ENCODE results near the gene HK2. TPM values are rescaled to one million over a fixed set of nuclear protein-coding genes. Genes with fewer than 3 reads are reported as not detected.
"Not testable (repeated sequence)": the region's sequence is repeated elsewhere in the genome, so short reads cannot be mapped to it uniquely, and the experiment has no call there.

The HK2 gene
- polyA plus RNA-seq, 5 donors, result 2.1 to 4.7 (median 4.3) TPM

DNA sequence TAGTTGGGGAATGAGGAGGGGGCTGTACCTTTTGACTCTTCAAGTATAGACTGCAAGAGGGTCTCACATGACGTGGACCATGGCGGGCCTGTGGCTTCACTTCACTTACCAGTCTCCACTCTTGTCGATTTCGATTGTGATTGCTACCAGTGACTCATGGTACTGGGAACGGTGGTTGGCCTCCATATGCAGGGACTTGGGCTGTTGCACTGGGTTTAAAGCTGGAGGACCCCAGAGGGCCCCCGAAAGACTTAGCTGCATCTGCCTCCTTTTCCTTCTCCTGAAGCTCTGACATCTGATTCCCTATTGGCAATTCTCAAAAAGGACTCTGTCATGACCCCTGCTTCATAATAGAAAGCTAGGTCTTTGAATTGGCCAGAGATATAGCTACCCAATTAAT, 43.4 kb downstream of the HK2 start:
- DNase-seq, result no peak

GRCh38 chr2:74877781-74878433, 44.0 kb downstream of the HK2 start:
- DNase-seq, result no peak

DNA sequence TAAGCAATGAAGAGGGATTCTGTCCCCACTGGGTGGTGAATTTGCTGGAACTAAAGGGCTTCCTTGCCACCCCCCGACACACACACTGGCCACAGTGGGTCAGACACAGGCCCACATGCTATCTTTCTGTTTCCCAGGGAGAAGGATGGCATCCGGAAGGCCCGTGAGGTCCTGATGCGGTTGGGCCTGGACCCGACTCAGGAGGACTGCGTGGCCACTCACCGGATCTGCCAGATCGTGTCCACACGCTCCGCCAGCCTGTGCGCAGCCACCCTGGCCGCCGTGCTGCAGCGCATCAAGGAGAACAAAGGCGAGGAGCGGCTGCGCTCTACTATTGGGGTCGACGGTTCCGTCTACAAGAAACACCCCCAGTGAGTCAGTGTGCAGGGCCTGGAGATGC, 44.6 kb downstream of the HK2 start:
- DNase-seq, result no peak

- DNase-seq, result no peak
Observed at GRCh38 chr2:74880054-74880728, 46.3 kb downstream of the HK2 start.

- no peak for DNase-seq
Observed at GRCh38 chr2:74881176-74881575, 47.2 kb downstream of the HK2 start.

DNA sequence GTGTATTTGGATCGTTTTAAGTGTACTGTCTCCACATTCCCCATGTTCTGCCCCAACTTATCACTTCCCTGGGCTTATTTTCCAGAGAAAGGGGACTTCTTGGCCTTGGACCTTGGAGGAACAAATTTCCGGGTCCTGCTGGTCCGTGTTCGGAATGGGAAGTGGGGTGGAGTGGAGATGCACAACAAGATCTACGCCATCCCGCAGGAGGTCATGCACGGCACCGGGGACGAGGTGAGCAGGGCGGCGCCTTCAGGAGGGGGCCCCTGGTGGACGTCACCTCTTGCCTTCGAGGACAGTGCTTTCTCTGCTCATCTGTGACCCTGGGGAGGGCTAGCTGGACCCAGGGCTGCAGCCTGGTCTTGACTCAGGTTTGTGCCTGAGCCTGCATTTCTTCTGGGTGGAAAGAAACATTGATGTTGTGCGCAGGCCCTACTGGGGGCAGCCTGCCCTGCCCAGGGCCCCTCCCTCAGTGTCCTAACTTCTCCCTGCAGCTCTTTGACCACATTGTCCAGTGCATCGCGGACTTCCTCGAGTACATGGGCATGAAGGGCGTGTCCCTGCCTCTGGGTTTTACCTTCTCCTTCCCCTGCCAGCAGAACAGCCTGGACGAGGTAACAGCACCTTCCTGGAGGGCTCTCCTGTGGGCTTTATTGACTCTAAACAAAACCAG, 47.8 kb downstream of the HK2 start:
- no peak for DNase-seq

GRCh38 chr2:74882299-74882687, 48.4 kb downstream of the HK2 start:
- no peak for DNase-seq

GRCh38 chr2:74883011-74883410, 49.1 kb downstream of the HK2 start:
- DNase-seq, result no peak

- DNase-seq, result no peak
Observed at GRCh38 chr2:74884118-74884762, 50.3 kb downstream of the HK2 start.

DNA sequence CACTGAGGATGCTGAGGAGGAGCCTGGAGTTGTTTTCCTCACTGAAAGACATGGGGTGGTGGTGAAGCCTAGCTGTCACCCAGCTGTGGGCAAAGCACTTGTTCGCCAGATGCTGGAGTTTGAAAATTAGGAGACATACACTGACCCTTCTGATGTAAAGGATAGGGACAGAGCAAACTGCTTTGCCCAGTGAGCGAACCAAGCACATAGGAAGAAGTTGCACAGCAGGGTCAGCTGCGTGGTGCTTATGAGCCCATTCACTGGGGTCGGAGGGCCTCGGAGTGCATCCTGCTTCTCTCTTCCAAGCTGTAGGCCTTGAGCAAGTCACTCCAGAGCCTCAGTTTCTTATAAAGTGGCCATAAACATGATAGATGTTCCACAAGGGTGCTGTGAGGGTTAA, 50.9 kb downstream of the HK2 start:
- DNase-seq, result no peak

DNA sequence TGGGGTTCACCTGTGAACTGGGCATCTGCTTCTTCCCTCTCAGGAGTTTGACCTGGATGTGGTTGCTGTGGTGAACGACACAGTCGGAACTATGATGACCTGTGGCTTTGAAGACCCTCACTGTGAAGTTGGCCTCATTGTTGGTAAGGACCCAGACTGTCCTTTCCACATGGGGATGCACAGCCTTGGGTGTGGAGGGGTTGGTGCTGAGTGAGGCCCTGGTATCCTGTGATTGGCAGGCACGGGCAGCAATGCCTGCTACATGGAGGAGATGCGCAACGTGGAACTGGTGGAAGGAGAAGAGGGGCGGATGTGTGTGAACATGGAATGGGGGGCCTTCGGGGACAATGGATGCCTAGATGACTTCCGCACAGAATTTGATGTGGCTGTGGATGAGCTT, 52.3 kb downstream of the HK2 start:
- DNase-seq, result no peak

DNA sequence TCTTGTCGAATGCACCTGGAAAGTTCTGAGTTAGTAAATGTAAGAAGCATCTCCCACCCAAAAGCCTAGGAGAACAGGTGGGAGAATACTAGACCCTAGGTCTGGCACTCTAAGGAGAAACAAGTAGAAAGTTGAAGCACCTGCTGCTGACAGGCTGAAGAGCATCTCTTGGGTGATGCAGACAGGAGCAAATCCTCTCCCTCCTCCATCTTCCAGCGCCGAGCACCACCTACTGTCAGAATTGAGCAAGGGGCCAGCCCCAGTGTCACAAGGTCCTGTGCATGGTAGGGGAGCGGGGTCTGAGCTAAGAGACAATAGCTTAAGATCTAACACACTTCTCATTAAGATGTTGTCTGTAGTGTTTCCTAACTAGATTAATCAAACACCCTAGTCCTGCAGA, 52.9 kb downstream of the HK2 start:
- no peak for DNase-seq

DNA sequence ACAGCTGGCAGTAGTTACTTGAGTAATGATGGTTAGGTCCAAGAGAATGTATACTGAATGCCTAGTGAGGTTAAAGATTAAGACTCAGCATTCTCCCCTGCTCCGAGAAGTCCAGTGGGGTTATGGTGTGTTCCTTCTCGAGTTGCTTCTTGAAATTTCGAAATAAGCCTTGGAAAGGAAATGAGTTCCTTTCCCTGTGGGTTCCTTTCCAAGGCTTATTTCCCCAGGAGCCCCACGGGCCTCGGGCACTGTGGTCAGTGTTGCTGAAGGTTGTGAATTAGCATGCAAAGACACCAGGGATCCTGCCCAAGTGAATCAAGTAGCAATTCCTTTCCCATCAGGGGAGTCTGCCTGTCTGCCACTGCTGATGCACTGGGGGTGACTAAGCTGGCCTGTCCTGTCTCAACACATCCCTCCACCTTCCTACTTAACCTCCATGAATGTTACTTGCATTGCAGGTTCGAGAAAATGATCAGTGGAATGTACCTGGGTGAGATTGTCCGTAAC, 53.6 kb downstream of the HK2 start:
- no peak for DNase-seq

- no peak for DNase-seq
Observed at GRCh38 chr2:74887960-74888700, 54.2 kb downstream of the HK2 start.

- no peak for DNase-seq
Observed at GRCh38 chr2:74889159-74889558, 55.2 kb downstream of the HK2 start.

GRCh38 chr2:74890711-74891110, 56.8 kb downstream of the HK2 start:
- no peak for DNase-seq

- DNase-seq, result no peak
Observed at GRCh38 chr2:74891136-74891764, 57.3 kb downstream of the HK2 start.

DNA sequence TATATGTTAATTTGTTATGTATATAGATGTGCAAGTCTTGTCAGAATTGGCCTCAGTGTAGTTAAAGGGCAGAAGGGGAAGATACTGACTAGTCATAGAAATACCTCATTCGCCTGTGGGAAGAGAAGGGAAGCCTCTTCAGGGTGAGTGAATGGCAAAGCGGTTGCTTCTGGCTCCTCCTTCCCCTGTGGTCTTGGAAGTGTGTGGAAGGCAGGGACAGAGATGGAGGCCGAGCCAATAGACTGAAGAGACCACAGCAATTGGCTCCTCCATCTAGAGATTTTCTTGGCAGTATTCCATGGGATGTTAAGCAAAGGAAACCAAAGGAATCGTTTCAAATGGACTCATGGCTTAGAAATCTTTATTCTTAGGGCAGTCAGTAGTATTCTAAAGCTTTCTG, 57.9 kb downstream of the HK2 start:
- DNase-seq, result not testable (repeated sequence)

DNA sequence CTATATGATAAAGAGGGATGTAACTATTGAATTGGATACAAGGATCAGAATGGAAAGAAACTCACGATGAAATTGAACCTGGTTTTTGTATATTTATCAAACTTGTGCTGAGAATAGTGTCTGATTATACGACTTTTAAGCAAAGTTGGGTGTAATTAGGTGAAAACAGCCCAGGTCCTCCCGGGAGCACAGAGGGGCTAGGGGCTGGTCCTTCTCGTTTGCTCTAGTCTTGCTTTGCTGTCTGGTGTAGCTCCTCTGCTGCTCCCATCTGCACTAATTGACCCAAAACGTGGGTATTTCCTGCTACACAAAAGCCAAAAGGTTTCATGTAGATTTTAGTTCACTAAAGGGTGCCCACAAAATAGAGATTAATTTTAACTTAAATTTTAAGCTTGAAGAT, 58.7 kb downstream of the HK2 start:
- no peak for DNase-seq

DNA sequence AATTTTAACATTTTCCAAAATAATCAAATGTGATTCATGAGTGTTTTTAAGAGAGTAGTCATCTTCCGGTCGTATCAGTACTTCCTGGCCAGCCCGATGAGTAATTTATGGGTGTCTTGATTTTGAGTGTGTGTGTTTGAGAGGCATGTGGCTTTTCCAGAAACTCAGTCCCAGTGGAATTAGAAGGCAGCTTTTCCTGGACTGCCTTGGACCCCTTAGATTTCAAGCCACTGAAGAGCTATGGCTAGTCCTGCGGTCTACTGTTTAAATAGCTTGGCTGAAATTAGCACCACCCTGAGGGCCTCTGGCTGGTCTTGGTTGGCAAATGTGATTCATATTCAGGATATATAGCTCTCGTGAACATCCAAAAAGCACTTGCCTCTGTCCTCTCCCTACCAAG, 59.4 kb downstream of the HK2 start:
- no peak for DNase-seq

DNA sequence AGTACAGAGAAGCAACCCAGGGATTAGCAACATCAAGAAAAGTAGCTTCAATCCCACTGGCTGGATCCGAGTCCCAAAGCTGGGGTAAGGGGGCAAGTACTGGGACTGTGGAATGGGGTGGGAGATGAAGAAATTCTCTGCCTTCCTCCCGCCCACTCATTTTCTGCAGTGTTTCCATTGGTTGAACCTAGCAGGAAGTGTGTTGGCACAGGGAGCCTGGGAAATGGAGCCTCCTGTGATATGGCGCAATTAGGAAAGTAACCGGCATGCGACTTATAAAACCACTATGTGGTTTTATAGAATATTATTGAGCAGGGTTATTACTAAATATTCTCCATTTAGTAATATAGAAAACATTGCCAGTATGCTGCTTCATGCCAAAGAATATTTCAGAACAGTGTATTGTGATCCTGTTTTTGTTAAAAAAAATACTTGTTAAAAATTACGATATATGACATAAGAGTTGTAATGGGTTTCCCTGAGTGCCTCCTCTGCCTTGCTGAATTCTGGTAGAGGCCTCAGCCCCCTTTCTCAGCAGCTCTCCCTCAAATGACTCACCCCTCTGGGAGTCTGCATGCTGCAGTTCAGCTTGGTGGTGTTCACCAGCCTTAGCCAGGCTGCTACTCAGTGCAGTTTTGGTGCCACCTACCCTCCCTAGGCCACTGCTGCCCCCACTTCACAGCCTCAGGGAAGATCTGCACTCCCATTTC, 60.5 kb downstream of the HK2 start:
- no peak for DNase-seq

Data from right lung (tissue), 5 donors.